Measurements from ENCODE around the gene HBB.

GRCh38 chr11:5251746-5252145 lies 24.9 kb upstream of the HBB start:
- TF ChIP-seq CEBPB (IDR thresholded peaks at IDR 0.05; ENCODE audit: low read depth, low read length) (no peak), CTCF (conservative IDR thresholded peaks at IDR 0.05; ENCODE audit: low read depth, low read length) (no peak), USF2 (IDR thresholded peaks at IDR 0.05; ENCODE audit: low read depth, low read length) (no peak), POLR2A (IDR thresholded peaks at IDR 0.05; ENCODE audit: low read depth, low read length) (no peak), RFX5 (IDR thresholded peaks at IDR 0.05; ENCODE audit: low read depth, low read length) (no peak)
